IMR-90 (cell line): ENCODE results near the gene RGL1. TPM values are rescaled to one million over a fixed set of nuclear protein-coding genes. Genes with fewer than 3 reads are reported as not detected.

ENCODE experiments used
- ATAC-seq: fragments of 200-7000 bp; cut with Tn5 transposase; 2 replicates; pipeline ENCODE4 v1.9.1; 2020; ENCODE audit warnings: low read depth, mild to moderate bottlenecking, moderate library complexity
- BruUV-seq: library from RNA; stranded (reverse); fragments of 400-500 nt; replicated peaks from 2 replicates; lab custom pipeline; 2021; lab: Mats Ljungman, UMichigan
- CTCF ChIA-PET: fragments of 300-600 bp; formaldehyde crosslinking; extraction: SDS; loops from one replicate; lab custom pipeline; 2021; ENCODE audit warnings: antibody characterized with exemption; lab: Yijun Ruan, JAX
- POLR2A ChIA-PET: fragments of 300-600 bp; sonication (Branson Sonifier 250); formaldehyde crosslinking; loops from one replicate; lab custom pipeline; 2022; ENCODE audit warnings: antibody characterized with exemption; ENCODE audit not compliant: unreplicated experiment; lab: Charles Lee
- DNase-seq: peaks from one replicate; pipeline ENCODE4 v3.0.0; 2013
- H2AFZ ChIP-seq: replicated peaks from 2 replicates; pipeline ENCODE3; 2013; ENCODE audit warnings: low read length, mild to moderate bottlenecking; ENCODE audit not compliant: poor library complexity
- H2AK5ac ChIP-seq: 2 replicates; pipeline ENCODE4 v1.6.1; 2013; ENCODE audit warnings: low read depth, low read length, inconsistent platforms
- H2AK9ac ChIP-seq: replicated peaks from 2 replicates; pipeline ENCODE3; 2013; ENCODE audit warnings: mild to moderate bottlenecking, low read depth, low read length, moderate library complexity; ENCODE audit not compliant: poor library complexity
- H2BK120ac ChIP-seq: 2 replicates; pipeline ENCODE4 v1.6.1; 2013; ENCODE audit warnings: low read depth, low read length, inconsistent platforms
- H2BK15ac ChIP-seq: 3 replicates; pipeline ENCODE4 v1.6.1; 2013; ENCODE audit warnings: low read depth, low read length, inconsistent platforms
- H2BK20ac ChIP-seq: 2 replicates; pipeline ENCODE4 v1.6.1; 2013; ENCODE audit warnings: low read depth, mild to moderate bottlenecking, inconsistent platforms, low read length, moderate library complexity
- H2BK5ac ChIP-seq: 2 replicates; pipeline ENCODE4 v1.6.1; 2013; ENCODE audit warnings: mild to moderate bottlenecking, low read depth, low read length, inconsistent platforms; ENCODE audit not compliant: poor library complexity, severe bottlenecking
- H3K14ac ChIP-seq: replicated peaks from 2 replicates; pipeline ENCODE4 v1.6.1; 2013; ENCODE audit warnings: low read depth, low read length, inconsistent platforms
- H3K18ac ChIP-seq: 2 replicates; pipeline ENCODE4 v1.6.1; 2013; ENCODE audit warnings: low read depth, low read length, control low read depth
- H3K23ac ChIP-seq: 2 replicates; pipeline ENCODE4 v1.6.1; 2013; ENCODE audit warnings: low read depth, low read length, inconsistent platforms
- H3K27ac ChIP-seq: 2 replicates; pipeline ENCODE4 v1.5.1; 2013; ENCODE audit warnings: mild to moderate bottlenecking, control low read depth, low read length; ENCODE audit not compliant: insufficient read depth
- H3K27me3 ChIP-seq: 2 replicates; pipeline ENCODE4 v1.6.1; 2013; ENCODE audit warnings: low read length; ENCODE audit not compliant: control insufficient read depth, insufficient read depth
- H3K36me3 ChIP-seq: 2 replicates; pipeline ENCODE4 v1.6.1; 2013; ENCODE audit warnings: low read length, mixed read lengths; ENCODE audit not compliant: control insufficient read depth, insufficient read depth
- H3K4ac ChIP-seq: 2 replicates; pipeline ENCODE4 v1.6.1; 2013; ENCODE audit warnings: low read depth, low read length, inconsistent platforms
- H3K4me1 ChIP-seq: 2 replicates; pipeline ENCODE4 v1.6.1; 2013; ENCODE audit warnings: low read length, mixed read lengths; ENCODE audit not compliant: control insufficient read depth, insufficient read depth
- H3K4me2 ChIP-seq: 2 replicates; pipeline ENCODE4 v1.6.1; 2013; ENCODE audit warnings: low read depth, mild to moderate bottlenecking, control low read depth, low read length, moderate library complexity
- H3K4me3 ChIP-seq: 2 replicates; pipeline ENCODE4 v1.5.1; 2013; ENCODE audit warnings: low read depth, mild to moderate bottlenecking, control low read depth, low read length, moderate library complexity; ENCODE audit not compliant: insufficient read depth
- H3K56ac ChIP-seq: 2 replicates; pipeline ENCODE4 v1.6.1; 2013; ENCODE audit warnings: low read length, inconsistent platforms; ENCODE audit not compliant: insufficient read depth; ENCODE audit errors: extremely low read depth
- H3K79me1 ChIP-seq, 2 experiments: 2 replicates each; pipeline ENCODE4 v1.6.1; 2013; ENCODE audit warnings: low read length in 2 of 2, inconsistent platforms in 1 of 2, low read depth in 1 of 2
- H3K9ac ChIP-seq: 2 replicates; pipeline ENCODE4 v1.6.1; 2013; ENCODE audit warnings: low read depth, low read length, control low read depth
- H3K9me1 ChIP-seq: 2 replicates; pipeline ENCODE4 v1.6.1; 2013; ENCODE audit warnings: low read length, inconsistent platforms; ENCODE audit not compliant: insufficient read depth
- H3K9me3 ChIP-seq: 2 replicates; pipeline ENCODE4 v1.6.1; 2013; ENCODE audit warnings: low read length; ENCODE audit not compliant: control insufficient read depth, insufficient read depth
- H4K20me1 ChIP-seq: 2 replicates; pipeline ENCODE4 v1.6.1; 2013; ENCODE audit warnings: low read length, inconsistent platforms; ENCODE audit not compliant: insufficient read depth
- H4K5ac ChIP-seq: 2 replicates; pipeline ENCODE4 v1.6.1; 2013; ENCODE audit warnings: mild to moderate bottlenecking, low read depth, low read length, control low read depth
- H4K8ac ChIP-seq, 2 experiments: 2 replicates each; pipeline ENCODE4 v1.6.1; 2013; ENCODE audit warnings: low read depth in 2 of 2, low read length in 2 of 2, control low read depth in 1 of 2, inconsistent platforms in 1 of 2
- H4K91ac ChIP-seq: 2 replicates; pipeline ENCODE4 v1.6.1; 2013; ENCODE audit warnings: low read depth, low read length, inconsistent platforms; ENCODE audit not compliant: insufficient read depth
- CEBPB ChIP-seq: IDR thresholded peaks from 2 replicates; pipeline ENCODE4 v1.6.1; 2012; ENCODE audit warnings: low read depth, low read length, improper control_type of control experiment
- FOS ChIP-seq: fragments of 150-350 bp; IDR thresholded peaks from 2 replicates; pipeline ENCODE4 v1.6.1; 2016; ENCODE audit warnings: low read depth, low read length
- MAFK ChIP-seq: IDR thresholded peaks from 2 replicates; pipeline ENCODE4 v1.6.1; 2012; ENCODE audit warnings: low read depth, low read length, improper control_type of control experiment
- NFE2L2 ChIP-seq: fragments of 150-350 bp; IDR thresholded peaks from 2 replicates; pipeline ENCODE4 v1.6.1; 2016; ENCODE audit warnings: low read depth, mild to moderate bottlenecking, low read length
- RFX5 ChIP-seq: IDR thresholded peaks from 2 replicates; pipeline ENCODE4 v1.8.0; 2012; ENCODE audit warnings: low read depth, mild to moderate bottlenecking, low read length, moderate library complexity
- SMC3 ChIP-seq: fragments of 150-350 bp; IDR thresholded peaks from 2 replicates; pipeline ENCODE4 v1.6.1; 2016; ENCODE audit warnings: low read depth, mild to moderate bottlenecking, antibody characterized with exemption, low read length, moderate library complexity
- USF2 ChIP-seq: fragments of 150-350 bp; IDR thresholded peaks from 2 replicates; pipeline ENCODE4 v1.6.1; 2017; ENCODE audit warnings: mild to moderate bottlenecking, antibody characterized with exemption, low read length, low read depth
- WGBS, 2 experiments: methylation state at CpG; one replicate each; pipeline versions ENCODE4 v1.1.5 to v1.1.7; 2013; ENCODE audit warnings: missing lambda C conversion rate in 2 of 2; ENCODE audit not compliant: insufficient read length in 1 of 2; ENCODE audit errors: extremely low coverage in 2 of 2; 5-methylcytosine and 5-hydroxymethylcytosine counted together
- dilution Hi-C: fragments of 300-500 bp; cut with HindIII; formaldehyde crosslinking; loops from one replicate; pipeline ENCODE4 v1.14.3; 2018; ENCODE audit warnings: low sequenced_read_pairs; ENCODE audit not compliant: unreplicated experiment
- in situ Hi-C: fragments of 300-500 bp; cut with MboI; formaldehyde crosslinking; loops from 3 replicates; pipeline ENCODE4 v1.14.3; 2019; ENCODE audit warnings: low sequenced_read_pairs, inconsistent platforms, mixed read lengths
- intact Hi-C: fragments of 100-400 bp; cut with micrococcal nuclease; formaldehyde crosslinking; loops from 2 replicates; pipeline ENCODE4 v1.10.0; 2022
- polyA plus RNA-seq, 3 experiments: library from polyadenylated mRNA; depleted of rRNA; stranded (reverse); fragments of >200 nt; gene quantifications; 2 replicates each; pipeline ENCODE4 v1.2.3, GENCODE V29; 2012; ENCODE audit warnings: low replicate concordance in 1 of 3
- total RNA-seq: library from RNA; depleted of rRNA; stranded (reverse); fragments of >200 nt; gene quantifications from 2 replicates; pipeline ENCODE4 v1.2.3, GENCODE V29; 2012

RGL1 gene
- total and polyA plus RNA-seq, 2 of the 4 experiments (the other 2 are of a cell fraction) = 4.7 to 7.5 TPM

- Histone ChIP-seq H3K23ac (no peak overlapping the region; the same call in 1 of the 2 replicates), H4K91ac (no peak overlapping the region), H3K27me3 (no peaks in the 10 kb centered on the region), H3K9ac (no peak overlapping the region), H3K4ac (no peak overlapping the region), H3K4me1 (peaks cover 9% of the 10 kb centered on the region), H3K4me2 (no peak overlapping the region), H4K5ac (no peak overlapping the region), H3K9me3 (no peaks in the 10 kb centered on the region), H3K18ac (no peak overlapping the region), H3K36me3 (no peaks in the 10 kb centered on the region), H2BK120ac (no peak overlapping the region), H3K79me1 (peaks cover 0 to 22% of the 10 kb centered on the region in 2 experiments; a peak in 2 of 4 replicates), H4K20me1 (no peaks in the 10 kb centered on the region), H3K14ac (no peak overlapping the region), H2AFZ (no peak overlapping the region), H3K27ac (no peak overlapping the region), H4K8ac (no peak overlapping the region), H2AK5ac (no peak overlapping the region), H3K9me1 (peaks cover 7% of the 10 kb centered on the region), H2BK5ac (no peak overlapping the region), H2BK20ac (peak overlapping the region; percentile 14; the same call in 1 of the 2 replicates), H3K4me3 (no peak overlapping the region), H2BK15ac (no peak overlapping the region), H2AK9ac (no peak overlapping the region), H3K56ac (no peak overlapping the region)
- POLR2A ChIA-PET = no interaction called here
- dilution Hi-C loops = no loop called here
- CTCF ChIA-PET = no interaction called here
- intact Hi-C loops = no loop called here
- no TSS peak for BruUV-seq
- DNase-seq (no peak), ATAC-seq (no peak)
- TF ChIP-seq USF2 (no peak), MAFK (no peak), SMC3 (no peak), CEBPB (no peak), RFX5 (no peak), NFE2L2 (no peak), FOS (no peak)
- 29% methylated on average over 1 of the region's 2 CpGs; no CpG with 5 or more reads in 1 of the 2 experiments for WGBS, 2 experiments
- in situ Hi-C loops = no loop called here
Observed at GRCh38 chr1:183838221-183838620, 33.3 kb downstream of the RGL1 start.
